Skeletal muscle tissue (tissue), 4 donors: ENCODE results near the gene ZNF585A. TPM values are rescaled to one million over a fixed set of nuclear protein-coding genes. Genes with fewer than 3 reads are reported as not detected.
"Not testable (repeated sequence)": the region's sequence is repeated elsewhere in the genome, so short reads cannot be mapped to it uniquely, and the experiment has no call there.

Experiments
- H3K27ac ChIP-seq: one replicate; pipeline ENCODE4 v1.7.0; 2013; ENCODE audit warnings: mild to moderate bottlenecking, low read depth, low read length, inconsistent platforms
- H3K27me3 ChIP-seq, 3 donors: one replicate each; pipeline ENCODE4 v1.7.0; 2013; ENCODE audit warnings: low read length in 3 of 3; ENCODE audit not compliant: control insufficient read depth in 3 of 3, insufficient read depth in 3 of 3
- H3K36me3 ChIP-seq, 3 donors: one replicate each; pipeline ENCODE4 v1.7.0; 2013; ENCODE audit warnings: low read length in 3 of 3; ENCODE audit not compliant: control insufficient read depth in 3 of 3, insufficient read depth in 3 of 3
- H3K4me1 ChIP-seq, 3 donors: one replicate each; pipeline ENCODE4 v1.7.0; 2013; ENCODE audit warnings: low read length in 3 of 3, mild to moderate bottlenecking in 3 of 3; ENCODE audit not compliant: control insufficient read depth in 3 of 3, insufficient read depth in 3 of 3
- H3K4me3 ChIP-seq, 3 donors: one replicate each; pipeline ENCODE4 v1.7.0; 2013; ENCODE audit warnings: low read length in 3 of 3
- H3K9ac ChIP-seq, 3 donors: one replicate each; pipeline ENCODE4 v1.7.0; 2013; ENCODE audit warnings: low read length in 3 of 3, mild to moderate bottlenecking in 3 of 3, moderate library complexity in 2 of 3, low read depth in 1 of 3
- H3K9me3 ChIP-seq, 3 donors: one replicate each; pipeline ENCODE4 v1.7.0; 2013; ENCODE audit warnings: low read length in 3 of 3; ENCODE audit not compliant: control insufficient read depth in 3 of 3
- total RNA-seq: library from RNA; depleted of rRNA; stranded (reverse); fragments of >200 nt; gene quantifications from one replicate; pipeline ENCODE4 v1.2.3, GENCODE V29; 2014
- donor health status: Osteomylitis.

The ZNF585A gene
- 3.1 TPM for total RNA-seq

DNA sequence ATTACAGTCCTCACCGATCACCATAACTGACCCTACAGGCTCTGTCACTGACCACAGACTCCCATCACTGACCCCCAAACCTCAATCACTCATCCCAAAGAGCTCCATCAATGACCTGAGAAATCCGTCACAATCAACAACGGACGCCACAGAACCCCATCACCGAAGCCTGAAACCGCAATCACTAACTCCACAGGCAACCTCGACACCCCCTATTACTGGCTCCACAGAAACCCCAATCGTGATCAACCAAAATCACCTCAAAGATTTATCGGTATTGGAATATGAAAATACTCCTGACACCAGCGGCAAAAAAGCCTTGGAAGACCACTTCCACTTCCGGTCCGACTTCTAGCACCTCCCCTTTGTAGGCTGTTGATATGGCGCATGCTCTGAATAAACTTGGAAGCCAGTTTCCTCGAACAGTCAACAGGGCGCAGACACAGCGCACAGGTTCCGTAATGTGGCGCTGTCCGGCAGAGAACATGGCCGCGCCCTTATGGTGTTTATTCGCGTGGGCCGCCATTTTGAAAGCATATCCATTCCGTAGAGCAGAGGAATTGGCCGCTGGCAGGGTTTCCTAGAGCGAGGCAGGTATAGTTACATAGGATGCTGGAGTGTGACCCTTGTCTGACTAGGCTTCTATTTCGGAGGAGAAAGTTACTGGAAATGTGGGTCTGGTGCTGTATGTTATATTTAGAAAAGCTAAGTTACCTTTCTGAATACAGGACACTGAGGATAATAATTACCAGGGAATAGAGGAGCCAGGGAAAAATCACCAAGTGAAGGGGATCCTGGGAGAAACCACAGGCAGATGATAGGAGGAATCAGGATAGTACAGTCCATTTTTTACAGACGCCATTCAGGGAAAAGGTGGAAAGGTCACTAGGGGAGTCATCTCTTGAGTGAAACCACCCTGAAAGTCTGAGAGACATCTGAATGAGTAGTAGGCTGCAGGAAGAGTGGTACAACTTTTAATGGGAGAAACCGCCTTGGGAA, at the start of gene ZNF585A:
ZNF585A (minus strand) TSS at position 328 of the 999 bp plus-strand sequence. CDS start 2,785 bp downstream, outside the sequence.
- Histone ChIP-seq H3K4me3 (peak within 1 kb of the TSS; percentile 78 to 100 (median 97)), H3K27ac (peak within 1 kb of the TSS; percentile 51), H3K9ac (peak within 1 kb of the TSS; percentile 71 to 94 (median 88)), H3K27me3 (no peaks in the 10 kb centered on the region), H3K4me1 (peaks cover 0 to 4% (median 4%) of the 10 kb centered on the region in 3 donors), H3K36me3 (peaks cover 9 to 25% (median 22%) of the 10 kb centered on the region in 3 donors), H3K9me3 (peaks cover 2 to 7% (median 4%) of the 10 kb centered on the region in 3 donors)

DNA sequence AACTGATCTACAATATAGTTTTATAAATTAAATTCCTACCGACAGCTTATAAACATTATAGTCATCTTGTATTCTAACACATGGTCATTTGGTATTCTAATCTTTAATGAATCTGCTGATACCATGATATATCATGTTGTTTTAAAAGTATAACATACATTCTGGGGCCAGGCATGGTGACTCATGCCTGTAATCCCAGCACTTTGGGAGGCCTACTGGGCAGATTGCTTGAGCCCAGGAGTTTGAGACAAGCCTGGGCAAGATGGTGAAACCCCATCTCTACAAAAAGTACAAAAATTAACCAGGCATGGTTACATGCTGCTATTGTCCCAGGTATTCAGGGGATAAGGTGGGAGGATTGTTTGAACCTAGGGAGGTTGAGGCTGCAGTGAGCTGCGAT, 48.6 kb upstream of the ZNF585A start:
- Histone ChIP-seq H3K9ac (no peak overlapping the region), H3K27ac (no peak overlapping the region), H3K36me3 (peaks cover 12 to 20% (median 18%) of the 10 kb centered on the region in 3 donors), H3K4me1 (peaks cover 6 to 10% (median 10%) of the 10 kb centered on the region in 3 donors), H3K9me3 (peaks cover 0 to under 1% (median under 1%) of the 10 kb centered on the region in 3 donors), H3K4me3 (no peak overlapping the region), H3K27me3 (no peaks in the 10 kb centered on the region)

DNA sequence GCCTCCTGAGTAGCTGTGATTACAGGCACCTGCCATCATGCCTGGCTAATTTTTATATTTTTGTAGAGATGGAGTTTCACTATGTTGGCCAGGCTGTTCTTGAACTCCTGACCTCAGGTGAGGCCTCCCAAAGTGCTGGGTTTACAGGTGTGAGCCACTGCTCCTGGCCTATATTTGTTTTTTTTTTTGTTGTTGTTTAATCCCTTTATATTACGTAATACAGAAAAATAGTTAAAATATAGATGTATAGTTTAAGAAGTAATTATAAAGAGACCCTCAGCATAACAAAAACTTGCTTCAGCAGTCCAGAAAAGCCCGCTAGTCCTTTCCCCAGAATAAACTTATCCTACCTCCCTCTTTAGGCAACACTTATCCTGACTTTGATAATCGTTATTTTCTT, 47.9 kb upstream of the ZNF585A start:
- Histone ChIP-seq H3K4me3 (no peak overlapping the region), H3K9me3 (no peaks in the 10 kb centered on the region), H3K27ac (no peak overlapping the region), H3K4me1 (peaks cover 6 to 10% (median 10%) of the 10 kb centered on the region in 3 donors), H3K9ac (no peak overlapping the region), H3K27me3 (no peaks in the 10 kb centered on the region), H3K36me3 (peaks cover 10 to 14% (median 11%) of the 10 kb centered on the region in 3 donors)

DNA sequence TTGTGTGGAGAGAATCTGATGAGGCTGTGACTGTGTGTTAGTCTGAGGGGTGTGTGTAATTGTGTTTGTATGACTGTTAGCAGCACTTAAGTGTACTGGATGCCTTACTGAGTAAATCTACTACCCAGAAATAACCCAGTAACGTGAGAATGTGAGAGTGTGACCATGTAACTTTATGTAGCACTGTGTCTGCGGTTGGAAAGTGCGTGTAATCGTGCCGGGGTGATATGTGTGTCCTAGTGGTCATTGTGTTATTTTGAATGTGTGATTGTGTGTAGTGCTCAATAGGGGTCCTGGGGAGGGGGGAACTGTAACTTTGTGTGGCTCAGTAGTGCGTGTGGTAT, 46.1 kb upstream of the ZNF585A start:
- Histone ChIP-seq H3K9me3 (no peaks in the 10 kb centered on the region), H3K36me3 (peaks cover 3 to 9% (median 7%) of the 10 kb centered on the region in 3 donors), H3K4me1 (peaks cover 6 to 10% (median 10%) of the 10 kb centered on the region in 3 donors), H3K27ac (peak overlapping the region; percentile 95), H3K27me3 (no peaks in the 10 kb centered on the region), H3K4me3 (peak overlapping the region; percentile 95 to 99 (median 98)), H3K9ac (peak overlapping the region; percentile 91 to 99 (median 92))

DNA sequence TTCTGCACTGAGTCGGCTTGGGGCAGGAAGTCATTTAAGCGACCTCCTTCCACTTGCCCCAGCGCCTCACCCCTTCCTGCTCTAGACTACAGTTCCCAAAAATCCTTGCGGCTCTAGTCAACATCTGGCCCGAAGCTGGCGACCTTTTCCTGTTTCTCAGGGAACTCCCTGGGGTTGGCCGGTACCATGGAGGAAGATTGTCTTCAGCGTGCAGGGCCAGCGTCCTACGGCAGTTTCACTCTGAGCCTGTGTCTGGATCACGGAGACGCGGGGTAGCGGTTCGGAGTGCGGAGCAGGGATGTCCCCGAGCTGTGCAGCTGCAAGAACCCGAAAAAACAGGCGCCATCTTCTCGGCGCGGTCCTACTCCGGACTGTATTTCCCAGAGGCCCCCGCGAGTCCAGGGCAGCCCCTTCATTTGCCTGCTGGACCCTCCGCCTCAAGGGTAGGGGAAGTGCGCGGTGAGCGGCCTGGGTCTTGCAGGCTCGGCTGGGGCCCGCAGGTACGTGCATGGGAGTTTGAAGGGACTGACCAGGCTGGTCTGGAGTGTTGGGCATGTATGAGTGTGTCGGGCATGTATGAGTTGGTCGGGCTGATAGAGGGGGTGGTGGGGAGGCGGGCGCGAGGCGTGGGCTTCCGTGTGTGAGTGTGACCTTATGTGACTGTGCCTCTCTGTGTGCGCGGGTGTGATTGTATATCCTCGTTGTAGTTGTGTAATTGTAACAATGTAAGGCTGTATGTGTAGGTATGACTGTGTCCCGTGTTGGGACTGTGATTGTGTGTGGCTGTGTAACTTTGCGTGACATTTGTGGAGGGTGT, 45.5 kb upstream of the ZNF585A start, which contains the start of gene ZNF383:
ZNF383 (plus strand) TSS at position 440 of the 817 bp plus-strand sequence. CDS start 12,240 bp downstream, outside the sequence.
- peaks cover 6 to 10% (median 10%) of the 10 kb centered on the region in 3 donors for H3K4me1 ChIP-seq
- peak within 1 kb of the TSS; percentile 91 to 99 (median 92) for H3K9ac ChIP-seq
- peaks cover 3 to 9% (median 7%) of the 10 kb centered on the region in 3 donors for H3K36me3 ChIP-seq
- no peaks in the 10 kb centered on the region for H3K27me3 ChIP-seq
- H3K27ac ChIP-seq: peak within 1 kb of the TSS; percentile 95
- peak within 1 kb of the TSS; percentile 95 to 99 (median 98) for H3K4me3 ChIP-seq
- H3K9me3 ChIP-seq: no peaks in the 10 kb centered on the region

DNA sequence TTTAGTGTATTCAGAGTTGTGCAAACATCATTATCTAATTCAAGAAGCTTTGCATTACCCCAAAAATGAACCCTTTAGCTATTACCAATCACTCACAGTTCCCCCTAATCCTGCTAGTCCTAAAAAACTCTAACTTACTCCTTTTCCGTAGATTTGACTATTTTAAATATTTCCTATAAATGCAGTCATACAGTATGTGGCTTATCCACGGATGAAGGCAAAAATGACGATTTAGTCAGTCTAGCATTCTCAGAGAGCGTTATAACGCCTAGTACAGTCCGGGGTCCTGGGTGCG, 44.9 kb upstream of the ZNF585A start:
- no peaks in the 10 kb centered on the region for H3K27me3 ChIP-seq
- H3K27ac ChIP-seq: peak overlapping the region; percentile 95
- no peaks in the 10 kb centered on the region for H3K9me3 ChIP-seq
- peak overlapping the region; percentile 95 to 99 (median 98) for H3K4me3 ChIP-seq
- peak overlapping the region; percentile 91 to 99 (median 92) for H3K9ac ChIP-seq
- peaks cover 6 to 10% (median 10%) of the 10 kb centered on the region in 3 donors for H3K4me1 ChIP-seq
- H3K36me3 ChIP-seq: peaks cover 3 to 9% (median 5%) of the 10 kb centered on the region in 3 donors

DNA sequence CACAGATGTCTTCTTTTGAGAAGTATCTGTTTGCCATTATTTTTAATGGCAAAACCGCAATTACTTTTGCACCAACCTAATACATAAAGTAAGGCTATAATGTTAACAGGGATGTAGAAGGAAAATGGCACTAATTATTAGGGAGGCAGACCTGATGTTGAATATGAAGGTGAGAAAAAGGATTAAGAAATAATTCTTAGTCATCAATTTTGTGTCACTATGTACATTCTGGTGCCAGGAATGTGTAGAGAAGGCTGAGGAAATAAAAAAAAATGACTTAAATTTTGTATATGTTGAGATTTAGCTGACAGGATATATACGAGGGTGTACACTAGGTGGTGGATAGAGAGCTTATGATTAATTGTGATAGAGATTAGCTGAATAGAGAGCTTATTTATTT, 25.3 kb upstream of the ZNF585A start:
- Histone ChIP-seq H3K27me3 (no peaks in the 10 kb centered on the region), H3K36me3 (peaks cover 22 to 32% (median 24%) of the 10 kb centered on the region in 3 donors), H3K9ac (no peak overlapping the region), H3K27ac (no peak overlapping the region), H3K4me1 (no peaks in the 10 kb centered on the region), H3K9me3 (peaks cover 0 to 4% (median 3%) of the 10 kb centered on the region in 3 donors), H3K4me3 (no peak overlapping the region)

DNA sequence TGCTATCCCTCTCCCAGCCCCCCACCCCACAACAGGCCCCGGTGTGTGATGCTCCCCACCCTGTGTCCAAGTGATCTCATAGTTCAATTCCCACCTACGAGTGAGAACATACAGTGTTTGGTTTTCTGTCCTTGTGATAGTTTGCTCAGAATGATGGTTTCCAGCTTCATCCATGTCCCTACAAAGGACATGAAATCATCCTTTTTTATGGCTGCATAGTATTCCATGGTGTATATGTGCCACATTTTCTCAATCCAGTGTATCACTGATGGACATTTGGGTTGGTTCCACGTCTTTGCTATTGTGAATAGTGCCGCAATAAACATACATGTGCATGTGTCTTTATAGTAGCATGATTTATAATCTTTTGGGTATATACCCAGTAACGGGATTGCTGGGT, 24.6 kb upstream of the ZNF585A start:
- not testable (repeated sequence) for H3K27ac ChIP-seq, H3K9ac ChIP-seq, H3K4me3 ChIP-seq, H3K9me3 ChIP-seq, H3K4me1 ChIP-seq, H3K27me3 ChIP-seq
- H3K36me3 ChIP-seq: peaks cover 21 to 27% (median 25%) of the 10 kb centered on the region in 3 donors

DNA sequence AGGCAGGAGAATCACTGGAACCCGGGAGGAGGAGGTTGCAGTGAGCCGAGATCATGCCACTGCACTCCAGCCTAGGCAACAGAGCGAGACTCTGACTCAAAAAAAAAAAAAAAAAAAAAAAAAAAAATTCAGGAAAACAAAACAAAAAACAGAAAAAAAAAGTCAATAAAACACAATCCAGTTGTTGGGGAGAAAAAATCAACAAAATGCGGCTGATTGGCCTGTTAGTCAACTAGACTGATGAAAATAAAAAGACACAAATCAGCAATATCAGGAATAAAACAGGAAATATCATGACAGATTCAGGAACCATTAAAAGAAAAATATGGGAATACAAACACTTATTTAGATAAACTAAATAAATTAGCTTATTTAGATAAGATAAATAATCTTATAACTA, 22.8 kb upstream of the ZNF585A start:
- H3K9ac ChIP-seq, H3K9me3 ChIP-seq, H3K27ac ChIP-seq, H3K4me1 ChIP-seq, H3K27me3 ChIP-seq, H3K4me3 ChIP-seq: not testable (repeated sequence)
- peaks cover 22 to 36% (median 33%) of the 10 kb centered on the region in 3 donors for H3K36me3 ChIP-seq
